Posterior vena cava (tissue), 2 donors: ENCODE measurements around the gene FAM177B. TPM values are rescaled to one million over a fixed set of nuclear protein-coding genes. Genes with fewer than 3 reads are reported as not detected.

Experiments
- DNase-seq: peaks from one replicate; pipeline ENCODE4 v3.0.0-alpha.2; 2020; ENCODE audit warnings: low spot score
- intact Hi-C, 2 donors: fragments of 100-400 bp; cut with DNase I; formaldehyde crosslinking; loops; one replicate each; pipeline versions ENCODE4 v1.14.1 to v1.14.2; 2022 to 2023
- total RNA-seq, 2 donors: library from RNA; stranded (reverse); fragmentation: NEBNext Ultra II Directional; extraction: Animal tissue kit (Norgen Biotek cat#: 25700); gene quantifications; one replicate each; pipeline ENCODE4 v1.2.1, GENCODE V29; 2021
- donor health status: DM: yes; HTN: yes; CAD: no.
- donor health status: DM: yes; HTN: yes; CAD: no.

FAM177B gene
- total RNA-seq, 2 donors from 2014 or later = not detected

DNA sequence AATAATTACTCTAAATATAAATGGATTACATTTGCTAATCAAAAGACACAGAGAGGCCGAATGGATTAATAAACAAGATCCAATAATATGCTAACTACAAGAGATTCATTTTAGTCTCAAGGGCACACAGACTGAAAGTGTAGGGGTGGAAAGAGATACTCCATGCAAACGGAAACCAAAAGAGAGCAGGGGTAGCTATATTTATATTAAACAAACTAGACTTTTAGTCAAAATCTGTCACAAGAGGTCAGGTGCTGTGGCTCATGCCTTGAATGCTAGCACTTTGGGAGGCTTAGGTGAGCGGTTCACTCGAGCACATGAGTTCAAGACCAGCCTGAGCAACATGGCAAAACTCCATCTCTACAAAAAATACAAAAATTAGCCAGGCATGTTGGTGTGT is 44.2 kb downstream of the FAM177B start:
- intact Hi-C loops = no loop called here

GRCh38 chr1:222783051-222783450 is 46.0 kb downstream of the FAM177B start:
- DNase-seq = no peak
- intact Hi-C loops = no loop called here

More for the DNA sequence above, 44.2 kb downstream of the FAM177B start:
- no peak for DNase-seq

DNA sequence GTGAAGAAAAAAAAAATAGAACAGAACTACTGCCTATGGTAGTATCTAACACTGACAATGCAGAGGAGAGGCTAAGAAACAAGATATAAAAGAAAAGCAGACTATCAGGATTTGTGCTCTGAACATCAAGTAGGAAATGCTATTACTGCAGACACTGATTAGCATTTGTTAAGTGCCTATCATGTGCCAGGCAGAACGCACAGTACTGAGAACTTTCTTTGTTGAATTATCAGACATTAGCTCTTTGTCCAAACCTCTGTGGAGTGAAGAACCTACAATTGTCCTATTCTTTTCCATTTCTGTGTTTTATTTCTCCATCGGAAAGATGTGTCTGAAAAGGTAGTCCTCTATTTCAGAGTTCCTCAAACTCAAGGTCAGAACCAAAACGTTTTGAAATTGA is 47.4 kb downstream of the FAM177B start:
- no peak for DNase-seq
- intact Hi-C loops = no loop called here

DNA sequence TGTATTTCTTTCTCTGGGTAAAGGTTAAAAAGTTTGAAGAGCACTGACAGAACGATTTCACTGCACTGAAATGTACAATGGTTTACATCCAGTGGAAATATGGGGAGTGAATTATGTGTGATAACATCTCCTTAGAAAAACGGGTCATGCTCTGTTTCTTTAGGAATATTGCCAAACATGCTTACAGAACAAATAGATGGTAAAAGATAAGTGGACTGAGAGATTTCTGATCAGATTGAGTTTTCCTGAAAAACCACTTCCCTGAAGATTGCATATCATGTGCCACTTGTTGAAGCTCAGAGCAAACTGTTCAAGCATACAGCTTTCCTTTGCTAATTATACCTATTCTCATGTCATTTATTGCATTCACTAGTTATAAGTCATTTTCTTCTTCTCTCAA is 47.9 kb downstream of the FAM177B start:
- intact Hi-C loops = no loop called here
- DNase-seq = no peak

- intact Hi-C loops = no loop called here
- DNase-seq = no peak
Measured at GRCh38 chr1:222785529-222785928, 48.5 kb downstream of the FAM177B start.

DNA sequence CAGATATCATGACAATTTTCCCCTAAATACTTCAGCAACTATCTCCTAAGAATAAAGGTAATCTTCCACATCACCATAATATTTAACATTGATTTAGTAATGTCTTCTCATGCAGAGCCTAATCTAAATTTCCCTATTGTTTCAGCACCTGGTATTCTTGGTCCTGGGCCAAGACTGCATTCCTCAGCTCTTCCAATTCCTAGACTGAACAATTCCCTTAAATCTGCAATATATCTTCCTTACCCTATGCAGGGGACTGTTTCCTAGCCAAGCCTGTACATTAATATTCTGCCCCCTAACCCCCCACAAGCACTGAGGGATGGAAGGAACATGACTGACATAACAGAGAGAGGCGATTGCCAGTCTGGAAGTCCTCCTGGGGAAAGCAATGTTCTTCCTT is 49.1 kb downstream of the FAM177B start:
- intact Hi-C loops = no loop called here
- DNase-seq = no peak

DNA sequence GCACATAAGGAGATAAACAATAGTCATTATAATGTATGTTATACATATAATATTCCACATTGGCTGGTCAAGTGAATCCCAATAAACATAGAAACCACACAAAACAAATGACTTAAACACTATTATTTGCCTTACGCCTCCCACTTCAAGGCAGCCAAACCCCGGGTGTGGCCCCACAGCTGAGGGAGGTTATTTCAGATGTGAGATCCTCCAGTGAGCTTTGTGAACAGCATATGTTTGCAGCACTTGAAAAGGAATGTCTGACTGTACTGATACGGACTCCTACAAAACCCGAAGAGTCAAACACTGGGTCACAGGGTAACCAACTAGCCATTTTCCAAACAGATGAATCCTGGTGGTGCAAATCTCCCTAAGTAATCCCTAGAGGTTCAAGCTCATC is 50.7 kb downstream of the FAM177B start:
- intact Hi-C loops = no loop called here
- DNase-seq = no peak

GRCh38 chr1:222788402-222789156 is 51.6 kb downstream of the FAM177B start:
- intact Hi-C loops = no loop called here

GRCh38 chr1:222790115-222790514 is 53.1 kb downstream of the FAM177B start:
- no peak for DNase-seq
- intact Hi-C loops = loop anchor here (5.0 to 10.0 kb wide), 2 partner anchors 297 to 905 kb away; no protein-coding TSS in a partner anchor

More at GRCh38 chr1:222788402-222789156, 51.6 kb downstream of the FAM177B start:
- DNase-seq = no peak

GRCh38 chr1:222790520-222790919 is 53.5 kb downstream of the FAM177B start:
- intact Hi-C loops = loop anchor here (5.0 to 10.0 kb wide), 2 partner anchors 297 to 904 kb away; no protein-coding TSS in a partner anchor
- DNase-seq = no peak

DNA sequence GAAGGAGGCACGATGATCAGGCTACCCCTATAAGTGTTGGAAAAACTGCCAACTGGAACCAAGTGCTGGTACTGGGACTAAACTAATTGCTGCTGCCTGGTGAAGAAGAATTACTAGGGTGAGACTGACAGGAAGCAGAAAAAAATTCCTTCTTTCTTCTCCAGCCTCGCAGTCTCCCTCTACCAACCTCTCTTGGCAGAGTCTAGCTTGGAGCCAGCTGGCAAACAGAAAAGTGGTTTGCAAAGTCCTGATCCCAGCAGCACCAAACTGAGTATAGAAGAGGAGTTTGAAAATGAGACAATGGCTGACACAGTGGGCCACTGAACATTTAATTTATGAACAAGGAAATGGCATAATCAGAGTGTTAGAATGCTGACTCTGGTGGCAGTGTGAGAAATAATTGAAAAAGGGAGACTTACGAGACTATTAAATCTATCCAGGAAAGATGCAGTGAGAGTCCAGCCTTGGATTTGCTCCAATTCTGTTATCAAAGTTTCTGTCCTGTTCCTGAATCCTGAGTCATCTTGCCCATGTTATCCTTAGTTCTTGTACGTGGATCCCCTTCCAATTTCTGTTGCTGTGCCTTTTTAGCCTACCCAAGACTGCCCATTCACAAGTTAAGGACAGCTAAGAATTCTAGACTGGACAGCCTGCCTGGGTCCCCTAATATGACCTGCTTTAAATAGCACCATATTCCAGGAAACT is 54.2 kb downstream of the FAM177B start:
- no peak for DNase-seq
- intact Hi-C loops = loop anchor here (5.0 to 10.0 kb wide), 2 partner anchors 296 to 904 kb away; no protein-coding TSS in a partner anchor

GRCh38 chr1:222792744-222793143 is 55.7 kb downstream of the FAM177B start:
- intact Hi-C loops = loop anchor here (5.0 to 10.0 kb wide), 2 partner anchors 295 to 902 kb away; no protein-coding TSS in a partner anchor
- DNase-seq = no peak

DNA sequence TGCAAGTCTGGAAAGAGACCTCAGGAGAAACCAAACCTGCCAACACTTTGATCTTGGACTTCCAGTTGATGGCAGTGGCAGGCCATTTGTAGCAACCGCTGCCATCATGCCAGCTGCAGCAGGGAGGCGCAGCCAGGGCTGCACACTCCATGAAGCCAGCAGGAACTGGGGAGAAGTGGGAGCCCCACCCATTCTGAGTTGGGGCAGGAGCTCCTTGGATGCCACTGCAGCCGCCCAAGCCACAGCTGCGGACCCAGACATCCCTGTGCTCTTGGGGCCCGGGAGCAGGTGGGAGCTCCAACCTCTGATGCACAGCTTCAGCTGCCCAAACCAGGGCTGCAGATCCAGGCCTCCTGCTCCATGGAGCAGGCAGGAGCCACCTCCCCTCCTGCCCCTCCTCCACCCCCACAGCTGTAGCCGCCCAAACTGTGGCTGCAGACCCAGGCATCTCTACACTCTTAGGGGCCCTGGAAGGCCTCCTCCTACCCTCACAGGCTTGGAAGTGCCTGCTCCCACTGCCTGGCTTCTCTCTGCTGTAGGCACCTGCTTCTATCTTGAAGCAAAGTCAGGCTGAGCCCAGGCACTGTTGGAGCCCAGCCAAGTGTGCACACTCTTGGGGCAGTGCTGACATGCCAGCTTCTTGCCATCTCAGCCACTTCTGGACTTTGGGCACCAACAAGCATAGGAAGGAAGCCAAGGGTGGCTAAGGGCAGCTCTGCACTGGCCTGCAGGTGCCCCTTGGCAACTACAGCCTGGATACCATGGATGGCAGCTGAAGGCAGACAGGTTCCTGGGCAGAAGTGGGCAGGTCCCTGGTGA is 57.9 kb downstream of the FAM177B start:
- no peak for DNase-seq
- intact Hi-C loops = loop anchor here (5.0 to 10.0 kb wide), 3 partner anchors 287 to 900 kb away; no protein-coding TSS in a partner anchor

- intact Hi-C loops = loop anchor here in 1 of 2 donors (5.0 to 10.0 kb wide), 2 partner anchors 284 to 897 kb away; no protein-coding TSS in a partner anchor
Measured at GRCh38 chr1:222798116-222798515, 61.1 kb downstream of the FAM177B start.

GRCh38 chr1:222798975-222799374 is 62.0 kb downstream of the FAM177B start:
- intact Hi-C loops = loop anchor here in 1 of 2 donors (5.0 to 10.0 kb wide), 2 partner anchors 283 to 896 kb away; no protein-coding TSS in a partner anchor
- DNase-seq = no peak

More at GRCh38 chr1:222798116-222798515, 61.1 kb downstream of the FAM177B start:
- DNase-seq = no peak
